Adrenal gland (tissue), 5 donors: ENCODE results near the gene CACNA1E.

Experiments used
- POLR2A ChIP-seq, 2 donors: fragments of 450-650 bp; IDR thresholded peaks; one replicate each; pipeline ENCODE4 v1.6.1; 2017; ENCODE audit warnings: antibody characterized with exemption in 2 of 2, mild to moderate bottlenecking in 2 of 2, moderate library complexity in 1 of 2
- TF ChIP-seq, protein P1 (sequence below), 6 experiments: fragments of 450-650 bp in 4 of 6; fragments of 200-600 bp in 2 of 6; sonication (generic) in 1 of 6; IDR thresholded peaks; 1 replicate in 5 of 6; 2 replicates in 1 of 6; pipeline versions ENCODE4 v1.5.1 to v1.8.0; 2016 to 2021; ENCODE audit warnings: antibody characterized with exemption in 6 of 6, mild to moderate bottlenecking in 2 of 6, moderate library complexity in 1 of 6
- donor health status: DM: no; HTN: no; CAD: no.

DNA sequence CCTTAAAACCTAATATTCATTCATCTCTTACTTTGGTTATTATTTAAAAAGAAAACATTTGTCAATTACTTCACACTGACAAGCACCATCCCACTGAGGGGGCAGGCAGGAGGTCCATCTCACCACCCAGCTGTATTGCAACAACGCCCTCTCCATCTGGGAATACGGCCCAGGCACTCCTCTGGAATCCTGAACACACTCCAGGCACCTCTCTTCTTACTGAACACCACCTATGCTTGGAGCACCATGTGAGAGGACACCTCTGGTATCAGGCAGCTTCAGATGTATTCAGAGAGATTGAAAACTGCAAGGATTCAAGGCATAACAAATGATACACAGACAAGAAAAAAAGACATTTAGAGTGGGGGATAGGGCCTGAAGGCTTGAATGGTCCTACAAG lies 147.1 kb downstream of the CACNA1E start:
- TF ChIP-seq, protein P1, sequence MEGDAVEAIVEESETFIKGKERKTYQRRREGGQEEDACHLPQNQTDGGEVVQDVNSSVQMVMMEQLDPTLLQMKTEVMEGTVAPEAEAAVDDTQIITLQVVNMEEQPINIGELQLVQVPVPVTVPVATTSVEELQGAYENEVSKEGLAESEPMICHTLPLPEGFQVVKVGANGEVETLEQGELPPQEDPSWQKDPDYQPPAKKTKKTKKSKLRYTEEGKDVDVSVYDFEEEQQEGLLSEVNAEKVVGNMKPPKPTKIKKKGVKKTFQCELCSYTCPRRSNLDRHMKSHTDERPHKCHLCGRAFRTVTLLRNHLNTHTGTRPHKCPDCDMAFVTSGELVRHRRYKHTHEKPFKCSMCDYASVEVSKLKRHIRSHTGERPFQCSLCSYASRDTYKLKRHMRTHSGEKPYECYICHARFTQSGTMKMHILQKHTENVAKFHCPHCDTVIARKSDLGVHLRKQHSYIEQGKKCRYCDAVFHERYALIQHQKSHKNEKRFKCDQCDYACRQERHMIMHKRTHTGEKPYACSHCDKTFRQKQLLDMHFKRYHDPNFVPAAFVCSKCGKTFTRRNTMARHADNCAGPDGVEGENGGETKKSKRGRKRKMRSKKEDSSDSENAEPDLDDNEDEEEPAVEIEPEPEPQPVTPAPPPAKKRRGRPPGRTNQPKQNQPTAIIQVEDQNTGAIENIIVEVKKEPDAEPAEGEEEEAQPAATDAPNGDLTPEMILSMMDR (IDR thresholded peaks at IDR 0.05): no peak
- TF ChIP-seq POLR2A (IDR thresholded peaks at IDR 0.05): no peak
